ENCODE results near the gene C4BPB. TPM values are rescaled to one million over a fixed set of nuclear protein-coding genes. Genes with fewer than 3 reads are reported as not detected.

Gene C4BPB
- total and polyA plus RNA-seq, 2 of the 8 experiments (the other 6 are each of a cell fraction or from before 2014, with no cell fraction given) = not detected

DNA sequence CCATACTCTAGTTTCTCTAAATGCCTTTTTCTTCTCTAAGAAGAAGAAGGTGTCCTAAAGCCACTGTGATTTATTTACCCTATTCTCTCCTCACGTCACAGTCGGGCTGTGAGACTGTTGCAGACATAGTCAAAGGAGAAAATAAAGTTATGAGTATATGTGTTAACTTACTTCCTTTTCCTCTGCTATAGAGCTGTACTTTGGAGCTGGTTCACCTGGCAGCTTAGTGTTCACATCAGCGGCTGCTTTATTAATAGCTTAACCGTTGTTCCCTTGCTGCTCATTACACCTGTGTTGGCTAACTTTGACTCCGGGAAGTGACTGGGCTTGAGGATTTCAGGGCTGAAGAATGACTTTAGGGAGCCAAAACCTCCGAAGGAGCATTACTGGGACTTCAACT, 32.0 kb upstream of the C4BPB start (continued):
- TF ChIP-seq, protein P1, sequence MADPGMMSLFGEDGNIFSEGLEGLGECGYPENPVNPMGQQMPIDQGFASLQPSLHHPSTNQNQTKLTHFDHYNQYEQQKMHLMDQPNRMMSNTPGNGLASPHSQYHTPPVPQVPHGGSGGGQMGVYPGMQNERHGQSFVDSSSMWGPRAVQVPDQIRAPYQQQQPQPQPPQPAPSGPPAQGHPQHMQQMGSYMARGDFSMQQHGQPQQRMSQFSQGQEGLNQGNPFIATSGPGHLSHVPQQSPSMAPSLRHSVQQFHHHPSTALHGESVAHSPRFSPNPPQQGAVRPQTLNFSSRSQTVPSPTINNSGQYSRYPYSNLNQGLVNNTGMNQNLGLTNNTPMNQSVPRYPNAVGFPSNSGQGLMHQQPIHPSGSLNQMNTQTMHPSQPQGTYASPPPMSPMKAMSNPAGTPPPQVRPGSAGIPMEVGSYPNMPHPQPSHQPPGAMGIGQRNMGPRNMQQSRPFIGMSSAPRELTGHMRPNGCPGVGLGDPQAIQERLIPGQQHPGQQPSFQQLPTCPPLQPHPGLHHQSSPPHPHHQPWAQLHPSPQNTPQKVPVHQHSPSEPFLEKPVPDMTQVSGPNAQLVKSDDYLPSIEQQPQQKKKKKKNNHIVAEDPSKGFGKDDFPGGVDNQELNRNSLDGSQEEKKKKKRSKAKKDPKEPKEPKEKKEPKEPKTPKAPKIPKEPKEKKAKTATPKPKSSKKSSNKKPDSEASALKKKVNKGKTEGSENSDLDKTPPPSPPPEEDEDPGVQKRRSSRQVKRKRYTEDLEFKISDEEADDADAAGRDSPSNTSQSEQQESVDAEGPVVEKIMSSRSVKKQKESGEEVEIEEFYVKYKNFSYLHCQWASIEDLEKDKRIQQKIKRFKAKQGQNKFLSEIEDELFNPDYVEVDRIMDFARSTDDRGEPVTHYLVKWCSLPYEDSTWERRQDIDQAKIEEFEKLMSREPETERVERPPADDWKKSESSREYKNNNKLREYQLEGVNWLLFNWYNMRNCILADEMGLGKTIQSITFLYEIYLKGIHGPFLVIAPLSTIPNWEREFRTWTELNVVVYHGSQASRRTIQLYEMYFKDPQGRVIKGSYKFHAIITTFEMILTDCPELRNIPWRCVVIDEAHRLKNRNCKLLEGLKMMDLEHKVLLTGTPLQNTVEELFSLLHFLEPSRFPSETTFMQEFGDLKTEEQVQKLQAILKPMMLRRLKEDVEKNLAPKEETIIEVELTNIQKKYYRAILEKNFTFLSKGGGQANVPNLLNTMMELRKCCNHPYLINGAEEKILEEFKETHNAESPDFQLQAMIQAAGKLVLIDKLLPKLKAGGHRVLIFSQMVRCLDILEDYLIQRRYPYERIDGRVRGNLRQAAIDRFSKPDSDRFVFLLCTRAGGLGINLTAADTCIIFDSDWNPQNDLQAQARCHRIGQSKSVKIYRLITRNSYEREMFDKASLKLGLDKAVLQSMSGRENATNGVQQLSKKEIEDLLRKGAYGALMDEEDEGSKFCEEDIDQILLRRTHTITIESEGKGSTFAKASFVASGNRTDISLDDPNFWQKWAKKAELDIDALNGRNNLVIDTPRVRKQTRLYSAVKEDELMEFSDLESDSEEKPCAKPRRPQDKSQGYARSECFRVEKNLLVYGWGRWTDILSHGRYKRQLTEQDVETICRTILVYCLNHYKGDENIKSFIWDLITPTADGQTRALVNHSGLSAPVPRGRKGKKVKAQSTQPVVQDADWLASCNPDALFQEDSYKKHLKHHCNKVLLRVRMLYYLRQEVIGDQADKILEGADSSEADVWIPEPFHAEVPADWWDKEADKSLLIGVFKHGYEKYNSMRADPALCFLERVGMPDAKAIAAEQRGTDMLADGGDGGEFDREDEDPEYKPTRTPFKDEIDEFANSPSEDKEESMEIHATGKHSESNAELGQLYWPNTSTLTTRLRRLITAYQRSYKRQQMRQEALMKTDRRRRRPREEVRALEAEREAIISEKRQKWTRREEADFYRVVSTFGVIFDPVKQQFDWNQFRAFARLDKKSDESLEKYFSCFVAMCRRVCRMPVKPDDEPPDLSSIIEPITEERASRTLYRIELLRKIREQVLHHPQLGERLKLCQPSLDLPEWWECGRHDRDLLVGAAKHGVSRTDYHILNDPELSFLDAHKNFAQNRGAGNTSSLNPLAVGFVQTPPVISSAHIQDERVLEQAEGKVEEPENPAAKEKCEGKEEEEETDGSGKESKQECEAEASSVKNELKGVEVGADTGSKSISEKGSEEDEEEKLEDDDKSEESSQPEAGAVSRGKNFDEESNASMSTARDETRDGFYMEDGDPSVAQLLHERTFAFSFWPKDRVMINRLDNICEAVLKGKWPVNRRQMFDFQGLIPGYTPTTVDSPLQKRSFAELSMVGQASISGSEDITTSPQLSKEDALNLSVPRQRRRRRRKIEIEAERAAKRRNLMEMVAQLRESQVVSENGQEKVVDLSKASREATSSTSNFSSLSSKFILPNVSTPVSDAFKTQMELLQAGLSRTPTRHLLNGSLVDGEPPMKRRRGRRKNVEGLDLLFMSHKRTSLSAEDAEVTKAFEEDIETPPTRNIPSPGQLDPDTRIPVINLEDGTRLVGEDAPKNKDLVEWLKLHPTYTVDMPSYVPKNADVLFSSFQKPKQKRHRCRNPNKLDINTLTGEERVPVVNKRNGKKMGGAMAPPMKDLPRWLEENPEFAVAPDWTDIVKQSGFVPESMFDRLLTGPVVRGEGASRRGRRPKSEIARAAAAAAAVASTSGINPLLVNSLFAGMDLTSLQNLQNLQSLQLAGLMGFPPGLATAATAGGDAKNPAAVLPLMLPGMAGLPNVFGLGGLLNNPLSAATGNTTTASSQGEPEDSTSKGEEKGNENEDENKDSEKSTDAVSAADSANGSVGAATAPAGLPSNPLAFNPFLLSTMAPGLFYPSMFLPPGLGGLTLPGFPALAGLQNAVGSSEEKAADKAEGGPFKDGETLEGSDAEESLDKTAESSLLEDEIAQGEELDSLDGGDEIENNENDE (IDR thresholded peaks at IDR 0.05; ENCODE audit: insufficient replicate concordance, low read length) = no peak
- no peak for TF ChIP-seq TBP (IDR thresholded peaks at IDR 0.05; ENCODE audit: low read depth, low read length)
- TF ChIP-seq, protein P2, sequence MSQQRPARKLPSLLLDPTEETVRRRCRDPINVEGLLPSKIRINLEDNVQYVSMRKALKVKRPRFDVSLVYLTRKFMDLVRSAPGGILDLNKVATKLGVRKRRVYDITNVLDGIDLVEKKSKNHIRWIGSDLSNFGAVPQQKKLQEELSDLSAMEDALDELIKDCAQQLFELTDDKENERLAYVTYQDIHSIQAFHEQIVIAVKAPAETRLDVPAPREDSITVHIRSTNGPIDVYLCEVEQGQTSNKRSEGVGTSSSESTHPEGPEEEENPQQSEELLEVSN (IDR thresholded peaks at IDR 0.05) = no peak
- TF ChIP-seq KDM4A (IDR thresholded peaks at IDR 0.05; ENCODE audit: low read depth, low read length, severe bottlenecking) = no peak
- TF ChIP-seq SIX5 (IDR thresholded peaks at IDR 0.05; ENCODE audit: low read depth, low read length) = no peak

All from H1 (cell line).